ENCODE measurements around the gene ADCY1.

The ADCY1 gene

GRCh38 chr7:45655539-45655938 lies 81.4 kb downstream of the ADCY1 start:
- H2AFZ ChIP-seq (ENCODE audit: low read depth, low read length, severe bottlenecking) = no peak overlapping the region
- H3F3A ChIP-seq (ENCODE audit: insufficient read depth) = no peaks in the 10 kb centered on the region
- no peaks in the 10 kb centered on the region for H3K9me2 ChIP-seq (replicated peaks; ENCODE audit: insufficient read depth, low read length)
- no peak overlapping the region for H3K27ac ChIP-seq (ENCODE audit: low read depth, low read length)
- TF ChIP-seq CTCF (IDR thresholded peaks at IDR 0.05; ENCODE audit: insufficient read depth, low read length, poor library complexity, severe bottlenecking) (no peak), EZH2phosphoT487 (conservative IDR thresholded peaks at IDR 0.05; ENCODE audit: low read length) (no peak)
- H3K9ac ChIP-seq (ENCODE audit: low read length) = no peak overlapping the region
- no peaks in the 10 kb centered on the region for H3K79me2 ChIP-seq (ENCODE audit: insufficient read depth, low read length)
- H3K4me3 ChIP-seq (ENCODE audit: insufficient read depth, low read length, poor library complexity, severe bottlenecking) = no peak overlapping the region
- H3K9me3 ChIP-seq (ENCODE audit: insufficient read depth, low read length) = no peaks in the 10 kb centered on the region
- no peaks in the 10 kb centered on the region for H3K36me3 ChIP-seq (ENCODE audit: low read length)
- H3K4me2 ChIP-seq (ENCODE audit: low read depth, low read length, poor library complexity, severe bottlenecking) = no peak overlapping the region
- H4K20me1 ChIP-seq (ENCODE audit: low read depth, low read length) = no peaks in the 10 kb centered on the region
- no peaks in the 10 kb centered on the region for H3K27me3 ChIP-seq (ENCODE audit: low read length)

DNA sequence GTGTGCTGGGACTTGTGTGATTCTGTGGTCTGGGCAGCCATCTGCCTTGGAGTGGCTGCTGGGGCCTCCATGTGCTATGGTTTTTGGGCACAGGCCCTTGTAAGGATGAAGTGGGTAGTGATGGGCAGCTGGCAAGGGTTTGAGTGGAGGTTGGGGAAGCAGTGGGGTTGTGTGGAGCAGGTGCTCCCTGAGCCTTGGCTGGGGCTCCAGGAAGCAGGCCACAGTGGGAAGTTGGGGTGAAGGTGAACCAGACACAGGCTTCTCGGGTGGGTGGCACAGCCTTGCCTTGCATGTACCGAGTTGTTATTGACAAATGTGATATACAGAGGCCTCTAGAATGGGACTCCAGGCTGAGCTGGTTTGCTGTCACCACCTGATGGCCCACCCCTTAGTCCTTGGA lies 82.3 kb downstream of the ADCY1 start:
- no peak for TF ChIP-seq EZH2phosphoT487 (conservative IDR thresholded peaks at IDR 0.05; ENCODE audit: low read length)
- TF ChIP-seq CTCF (IDR thresholded peaks at IDR 0.05; ENCODE audit: insufficient read depth, low read length, poor library complexity, severe bottlenecking) = no peak
- no peak overlapping the region for H3K9ac ChIP-seq (ENCODE audit: low read length)
- no peaks in the 10 kb centered on the region for H4K20me1 ChIP-seq (ENCODE audit: low read depth, low read length)
- H3K9me2 ChIP-seq (replicated peaks; ENCODE audit: insufficient read depth, low read length) = no peaks in the 10 kb centered on the region
- H3K27ac ChIP-seq (ENCODE audit: low read depth, low read length) = no peak overlapping the region
- no peak overlapping the region for H2AFZ ChIP-seq (ENCODE audit: low read depth, low read length, severe bottlenecking)
- H3K4me2 ChIP-seq (ENCODE audit: low read depth, low read length, poor library complexity, severe bottlenecking) = no peak overlapping the region
- no peak overlapping the region for H3K4me3 ChIP-seq (ENCODE audit: insufficient read depth, low read length, poor library complexity, severe bottlenecking)
- no peaks in the 10 kb centered on the region for H3K79me2 ChIP-seq (ENCODE audit: insufficient read depth, low read length)
- no peaks in the 10 kb centered on the region for H3F3A ChIP-seq (ENCODE audit: insufficient read depth)
- no peaks in the 10 kb centered on the region for H3K9me3 ChIP-seq (ENCODE audit: insufficient read depth, low read length)
- no peaks in the 10 kb centered on the region for H3K27me3 ChIP-seq (ENCODE audit: low read length)
- H3K36me3 ChIP-seq (ENCODE audit: low read length) = no peaks in the 10 kb centered on the region

DNA sequence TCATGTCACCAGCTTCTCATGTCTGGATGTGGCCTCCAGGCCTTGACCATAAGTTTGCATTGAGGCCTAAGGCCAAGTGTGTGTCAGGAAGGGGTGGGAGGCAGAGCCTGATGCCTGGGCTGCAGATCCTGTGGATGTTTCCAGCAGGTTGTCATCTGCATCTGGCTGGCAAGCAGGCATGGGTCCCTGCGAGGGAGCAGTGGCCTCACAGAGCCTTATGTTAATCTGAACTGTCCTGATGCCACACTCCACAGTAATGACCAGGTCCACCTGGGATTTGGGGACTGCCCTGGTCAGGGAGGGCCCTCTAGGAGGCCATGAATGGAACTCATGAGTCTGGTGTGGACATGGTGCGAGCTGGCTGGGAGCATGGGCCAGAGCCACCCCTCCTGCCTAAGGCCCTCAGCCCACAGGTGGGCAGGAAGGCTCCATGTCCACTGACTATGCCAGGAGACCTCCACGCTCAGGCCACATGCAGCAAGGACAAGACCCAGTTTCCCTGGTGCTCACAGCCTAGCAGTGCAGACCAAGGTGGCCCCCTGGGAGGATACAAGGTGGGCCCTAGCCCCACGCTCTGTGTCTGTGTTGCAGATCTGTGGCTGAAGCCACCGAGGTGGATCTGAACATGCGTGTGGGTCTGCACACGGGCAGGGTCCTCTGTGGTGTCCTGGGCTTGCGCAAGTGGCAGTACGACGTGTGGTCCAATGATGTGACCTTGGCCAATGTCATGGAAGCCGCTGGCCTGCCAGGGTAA lies 83.1 kb downstream of the ADCY1 start:
- Histone ChIP-seq H2AFZ (ENCODE audit: low read depth, low read length, severe bottlenecking) (no peak overlapping the region), H3K4me3 (ENCODE audit: insufficient read depth, low read length, poor library complexity, severe bottlenecking) (no peak overlapping the region), H3K27me3 (ENCODE audit: low read length) (no peaks in the 10 kb centered on the region)

More for the DNA sequence above, 83.1 kb downstream of the ADCY1 start:
- Histone ChIP-seq H3K27ac (ENCODE audit: low read depth, low read length) (no peak overlapping the region), H3K36me3 (ENCODE audit: low read length) (no peaks in the 10 kb centered on the region), H4K20me1 (ENCODE audit: low read depth, low read length) (no peaks in the 10 kb centered on the region), H3K9ac (ENCODE audit: low read length) (no peak overlapping the region), H3K9me2 (replicated peaks; ENCODE audit: insufficient read depth, low read length) (no peaks in the 10 kb centered on the region), H3K4me2 (ENCODE audit: low read depth, low read length, poor library complexity, severe bottlenecking) (no peak overlapping the region), H3K9me3 (ENCODE audit: insufficient read depth, low read length) (no peaks in the 10 kb centered on the region), H3F3A (ENCODE audit: insufficient read depth) (no peaks in the 10 kb centered on the region), H3K79me2 (ENCODE audit: insufficient read depth, low read length) (no peaks in the 10 kb centered on the region)
- TF ChIP-seq EZH2phosphoT487 (conservative IDR thresholded peaks at IDR 0.05; ENCODE audit: low read length) (no peak), CTCF (IDR thresholded peaks at IDR 0.05; ENCODE audit: insufficient read depth, low read length, poor library complexity, severe bottlenecking) (no peak)

Measured in SU-DHL-6 (cell line).